IMR-90 (cell line): ENCODE data around the gene EML4. TPM values are rescaled to one million over a fixed set of nuclear protein-coding genes. Genes with fewer than 3 reads are reported as not detected.
"Not testable (repeated sequence)": the region's sequence is repeated elsewhere in the genome, so short reads cannot be mapped to it uniquely, and the experiment has no call there.

Source experiments
- ATAC-seq: fragments of 200-7000 bp; cut with Tn5 transposase; 2 replicates; pipeline ENCODE4 v1.9.1; 2020; ENCODE audit warnings: low read depth, mild to moderate bottlenecking, moderate library complexity
- BruUV-seq: library from RNA; stranded (reverse); fragments of 400-500 nt; replicated peaks from 2 replicates; lab custom pipeline; 2021; lab: Mats Ljungman, UMichigan
- CTCF ChIA-PET: fragments of 300-600 bp; formaldehyde crosslinking; extraction: SDS; loops from one replicate; lab custom pipeline; 2021; ENCODE audit warnings: antibody characterized with exemption; lab: Yijun Ruan, JAX
- POLR2A ChIA-PET: fragments of 300-600 bp; sonication (Branson Sonifier 250); formaldehyde crosslinking; loops from one replicate; lab custom pipeline; 2022; ENCODE audit warnings: antibody characterized with exemption; ENCODE audit not compliant: unreplicated experiment; lab: Charles Lee
- DNase-seq: peaks from one replicate; pipeline ENCODE4 v3.0.0; 2013
- H2AFZ ChIP-seq: replicated peaks from 2 replicates; pipeline ENCODE3; 2013; ENCODE audit warnings: low read length, mild to moderate bottlenecking; ENCODE audit not compliant: poor library complexity
- H2AK5ac ChIP-seq: 2 replicates; pipeline ENCODE4 v1.6.1; 2013; ENCODE audit warnings: low read depth, low read length, inconsistent platforms
- H2AK9ac ChIP-seq: replicated peaks from 2 replicates; pipeline ENCODE3; 2013; ENCODE audit warnings: mild to moderate bottlenecking, low read depth, low read length, moderate library complexity; ENCODE audit not compliant: poor library complexity
- H2BK120ac ChIP-seq: 2 replicates; pipeline ENCODE4 v1.6.1; 2013; ENCODE audit warnings: low read depth, low read length, inconsistent platforms
- H2BK15ac ChIP-seq: 3 replicates; pipeline ENCODE4 v1.6.1; 2013; ENCODE audit warnings: low read depth, low read length, inconsistent platforms
- H2BK20ac ChIP-seq: 2 replicates; pipeline ENCODE4 v1.6.1; 2013; ENCODE audit warnings: low read depth, mild to moderate bottlenecking, inconsistent platforms, low read length, moderate library complexity
- H2BK5ac ChIP-seq: 2 replicates; pipeline ENCODE4 v1.6.1; 2013; ENCODE audit warnings: mild to moderate bottlenecking, low read depth, low read length, inconsistent platforms; ENCODE audit not compliant: poor library complexity, severe bottlenecking
- H3K14ac ChIP-seq: replicated peaks from 2 replicates; pipeline ENCODE4 v1.6.1; 2013; ENCODE audit warnings: low read depth, low read length, inconsistent platforms
- H3K18ac ChIP-seq: 2 replicates; pipeline ENCODE4 v1.6.1; 2013; ENCODE audit warnings: low read depth, low read length, control low read depth
- H3K23ac ChIP-seq: 2 replicates; pipeline ENCODE4 v1.6.1; 2013; ENCODE audit warnings: low read depth, low read length, inconsistent platforms
- H3K27ac ChIP-seq: 2 replicates; pipeline ENCODE4 v1.5.1; 2013; ENCODE audit warnings: mild to moderate bottlenecking, control low read depth, low read length; ENCODE audit not compliant: insufficient read depth
- H3K27me3 ChIP-seq: 2 replicates; pipeline ENCODE4 v1.6.1; 2013; ENCODE audit warnings: low read length; ENCODE audit not compliant: control insufficient read depth, insufficient read depth
- H3K36me3 ChIP-seq: 2 replicates; pipeline ENCODE4 v1.6.1; 2013; ENCODE audit warnings: low read length, mixed read lengths; ENCODE audit not compliant: control insufficient read depth, insufficient read depth
- H3K4ac ChIP-seq: 2 replicates; pipeline ENCODE4 v1.6.1; 2013; ENCODE audit warnings: low read depth, low read length, inconsistent platforms
- H3K4me1 ChIP-seq: 2 replicates; pipeline ENCODE4 v1.6.1; 2013; ENCODE audit warnings: low read length, mixed read lengths; ENCODE audit not compliant: control insufficient read depth, insufficient read depth
- H3K4me2 ChIP-seq: 2 replicates; pipeline ENCODE4 v1.6.1; 2013; ENCODE audit warnings: low read depth, mild to moderate bottlenecking, control low read depth, low read length, moderate library complexity
- H3K4me3 ChIP-seq: 2 replicates; pipeline ENCODE4 v1.5.1; 2013; ENCODE audit warnings: low read depth, mild to moderate bottlenecking, control low read depth, low read length, moderate library complexity; ENCODE audit not compliant: insufficient read depth
- H3K56ac ChIP-seq: 2 replicates; pipeline ENCODE4 v1.6.1; 2013; ENCODE audit warnings: low read length, inconsistent platforms; ENCODE audit not compliant: insufficient read depth; ENCODE audit errors: extremely low read depth
- H3K79me1 ChIP-seq, 2 experiments: 2 replicates each; pipeline ENCODE4 v1.6.1; 2013; ENCODE audit warnings: low read length in 2 of 2, inconsistent platforms in 1 of 2, low read depth in 1 of 2
- H3K9ac ChIP-seq: 2 replicates; pipeline ENCODE4 v1.6.1; 2013; ENCODE audit warnings: low read depth, low read length, control low read depth
- H3K9me1 ChIP-seq: 2 replicates; pipeline ENCODE4 v1.6.1; 2013; ENCODE audit warnings: low read length, inconsistent platforms; ENCODE audit not compliant: insufficient read depth
- H3K9me3 ChIP-seq: 2 replicates; pipeline ENCODE4 v1.6.1; 2013; ENCODE audit warnings: low read length; ENCODE audit not compliant: control insufficient read depth, insufficient read depth
- H4K20me1 ChIP-seq: 2 replicates; pipeline ENCODE4 v1.6.1; 2013; ENCODE audit warnings: low read length, inconsistent platforms; ENCODE audit not compliant: insufficient read depth
- H4K5ac ChIP-seq: 2 replicates; pipeline ENCODE4 v1.6.1; 2013; ENCODE audit warnings: mild to moderate bottlenecking, low read depth, low read length, control low read depth
- H4K8ac ChIP-seq, 2 experiments: 2 replicates each; pipeline ENCODE4 v1.6.1; 2013; ENCODE audit warnings: low read depth in 2 of 2, low read length in 2 of 2, control low read depth in 1 of 2, inconsistent platforms in 1 of 2
- H4K91ac ChIP-seq: 2 replicates; pipeline ENCODE4 v1.6.1; 2013; ENCODE audit warnings: low read depth, low read length, inconsistent platforms; ENCODE audit not compliant: insufficient read depth
- WGBS, 2 experiments: methylation state at CpG; one replicate each; pipeline versions ENCODE4 v1.1.5 to v1.1.7; 2013; ENCODE audit warnings: missing lambda C conversion rate in 2 of 2; ENCODE audit not compliant: insufficient read length in 1 of 2; ENCODE audit errors: extremely low coverage in 2 of 2; 5-methylcytosine and 5-hydroxymethylcytosine counted together
- dilution Hi-C: fragments of 300-500 bp; cut with HindIII; formaldehyde crosslinking; loops from one replicate; pipeline ENCODE4 v1.14.3; 2018; ENCODE audit warnings: low sequenced_read_pairs; ENCODE audit not compliant: unreplicated experiment
- in situ Hi-C: fragments of 300-500 bp; cut with MboI; formaldehyde crosslinking; loops from 3 replicates; pipeline ENCODE4 v1.14.3; 2019; ENCODE audit warnings: low sequenced_read_pairs, inconsistent platforms, mixed read lengths
- intact Hi-C: fragments of 100-400 bp; cut with micrococcal nuclease; formaldehyde crosslinking; loops from 2 replicates; pipeline ENCODE4 v1.10.0; 2022
- polyA plus RNA-seq, 3 experiments: library from polyadenylated mRNA; depleted of rRNA; stranded (reverse); fragments of >200 nt; gene quantifications; 2 replicates each; pipeline ENCODE4 v1.2.3, GENCODE V29; 2012; ENCODE audit warnings: low replicate concordance in 1 of 3
- total RNA-seq: library from RNA; depleted of rRNA; stranded (reverse); fragments of >200 nt; gene quantifications from 2 replicates; pipeline ENCODE4 v1.2.3, GENCODE V29; 2012

EML4 gene
- total and polyA plus RNA-seq, 2 of the 4 experiments (the other 2 are of a cell fraction), result 29.7 to 73.7 TPM

GRCh38 chr2:42380026-42380425 lies 210.9 kb downstream of the EML4 start:
- H2AK9ac ChIP-seq, H3K79me1 ChIP-seq, H3K9me1 ChIP-seq, ATAC-seq, H2BK20ac ChIP-seq, H3K36me3 ChIP-seq, dilution Hi-C loops, H3K4ac ChIP-seq, H4K91ac ChIP-seq, H3K4me1 ChIP-seq, intact Hi-C loops, POLR2A ChIA-PET, H2BK120ac ChIP-seq, H2BK15ac ChIP-seq, H3K4me2 ChIP-seq, H2AK5ac ChIP-seq, H3K14ac ChIP-seq, H3K4me3 ChIP-seq, in situ Hi-C loops, H2BK5ac ChIP-seq, H3K23ac ChIP-seq, H3K27ac ChIP-seq, H4K8ac ChIP-seq, H3K18ac ChIP-seq, H2AFZ ChIP-seq, H3K9me3 ChIP-seq, BruUV-seq, DNase-seq, CTCF ChIA-PET, H4K5ac ChIP-seq, H3K56ac ChIP-seq, H4K20me1 ChIP-seq, H3K9ac ChIP-seq: not testable (repeated sequence)
- peaks cover 11% of the 10 kb centered on the region for H3K27me3 ChIP-seq
- 100% methylated on average over 3 of the region's 7 CpGs; no CpG with 5 or more reads in 1 of the 2 experiments for WGBS, 2 experiments
